Measurements from ENCODE around the gene SUOX. TPM values are rescaled to one million over a fixed set of nuclear protein-coding genes. Genes with fewer than 3 reads are reported as not detected.

SUOX gene
- total and polyA plus RNA-seq, 2 of the 4 experiments (the other 2 are of a cell fraction), result 17.8 to 19.4 TPM

GRCh38 chr12:56013482-56013881, 16.4 kb downstream of the SUOX start:
- DNase-seq (no peak), ATAC-seq (ENCODE audit: low read depth) (no peak)
- no peak overlapping the region for H4K91ac ChIP-seq (ENCODE audit: insufficient read depth, low read depth, low read length)
- no peaks in the 10 kb centered on the region for H4K20me1 ChIP-seq (ENCODE audit: insufficient read depth, low read length)
- H3K4me1 ChIP-seq (ENCODE audit: control insufficient read depth, insufficient read depth, low read length), result no peaks in the 10 kb centered on the region
- dilution Hi-C loops (cut with HindIII; ENCODE audit: low sequenced_read_pairs, unreplicated experiment), result no loop called here
- H2AK9ac ChIP-seq (replicated peaks; ENCODE audit: low read depth, low read length, poor library complexity), result no peak overlapping the region
- H3K79me1 ChIP-seq (ENCODE audit: low read depth in 1 of 2, low read length in 2 of 2), result no peaks in the 10 kb centered on the region
- H3K18ac ChIP-seq (ENCODE audit: low read depth, low read length), result no peak overlapping the region
- no peaks in the 10 kb centered on the region; the same call in 1 of the 2 replicates for H3K36me3 ChIP-seq (ENCODE audit: control insufficient read depth, insufficient read depth, low read length)
- H2BK20ac ChIP-seq (ENCODE audit: low read depth, low read length), result no peak overlapping the region
- TF ChIP-seq ELK1 (IDR thresholded peaks at IDR 0.05; ENCODE audit: borderline replicate concordance, low read depth, low read length), result no peak
- TF ChIP-seq USF2 (IDR thresholded peaks at IDR 0.05; ENCODE audit: low read depth, low read length), result no peak
- TF ChIP-seq NFE2L2 (IDR thresholded peaks at IDR 0.05; ENCODE audit: low read depth, low read length), result no peak
- no peak for TF ChIP-seq MAZ (IDR thresholded peaks at IDR 0.05; ENCODE audit: borderline replicate concordance, low read depth, low read length)
- TF ChIP-seq, protein P1, sequence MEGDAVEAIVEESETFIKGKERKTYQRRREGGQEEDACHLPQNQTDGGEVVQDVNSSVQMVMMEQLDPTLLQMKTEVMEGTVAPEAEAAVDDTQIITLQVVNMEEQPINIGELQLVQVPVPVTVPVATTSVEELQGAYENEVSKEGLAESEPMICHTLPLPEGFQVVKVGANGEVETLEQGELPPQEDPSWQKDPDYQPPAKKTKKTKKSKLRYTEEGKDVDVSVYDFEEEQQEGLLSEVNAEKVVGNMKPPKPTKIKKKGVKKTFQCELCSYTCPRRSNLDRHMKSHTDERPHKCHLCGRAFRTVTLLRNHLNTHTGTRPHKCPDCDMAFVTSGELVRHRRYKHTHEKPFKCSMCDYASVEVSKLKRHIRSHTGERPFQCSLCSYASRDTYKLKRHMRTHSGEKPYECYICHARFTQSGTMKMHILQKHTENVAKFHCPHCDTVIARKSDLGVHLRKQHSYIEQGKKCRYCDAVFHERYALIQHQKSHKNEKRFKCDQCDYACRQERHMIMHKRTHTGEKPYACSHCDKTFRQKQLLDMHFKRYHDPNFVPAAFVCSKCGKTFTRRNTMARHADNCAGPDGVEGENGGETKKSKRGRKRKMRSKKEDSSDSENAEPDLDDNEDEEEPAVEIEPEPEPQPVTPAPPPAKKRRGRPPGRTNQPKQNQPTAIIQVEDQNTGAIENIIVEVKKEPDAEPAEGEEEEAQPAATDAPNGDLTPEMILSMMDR (conservative IDR thresholded peaks at IDR 0.05; ENCODE audit: low read depth, low read length), result no peak
- TF ChIP-seq CEBPB (IDR thresholded peaks at IDR 0.05; ENCODE audit: low read depth, low read length), result no peak
- no peak for TF ChIP-seq MAFK (IDR thresholded peaks at IDR 0.05; ENCODE audit: low read depth, low read length)
- TF ChIP-seq SMC3 (IDR thresholded peaks at IDR 0.05; ENCODE audit: low read depth, low read length), result no peak
- TF ChIP-seq RCOR1 (IDR thresholded peaks at IDR 0.05; ENCODE audit: insufficient replicate concordance, low read length), result no peak
- no peak for TF ChIP-seq RFX5 (IDR thresholded peaks at IDR 0.05; ENCODE audit: low read depth, low read length)
- TF ChIP-seq BHLHE40 (IDR thresholded peaks at IDR 0.05; ENCODE audit: low read depth, low read length), result no peak
- no peak for TF ChIP-seq RAD21 (IDR thresholded peaks at IDR 0.05; ENCODE audit: low read length)
- no peak for TF ChIP-seq MXI1 (IDR thresholded peaks at IDR 0.05; ENCODE audit: borderline replicate concordance, low read depth, low read length)
- H3K27me3 ChIP-seq (ENCODE audit: control insufficient read depth, insufficient read depth, low read length), result no peaks in the 10 kb centered on the region
- H3K4me3 ChIP-seq (ENCODE audit: insufficient read depth, low read depth, low read length), result no peak overlapping the region
- no peak overlapping the region for H3K56ac ChIP-seq (ENCODE audit: extremely low read depth, insufficient read depth, low read length)
- H3K9ac ChIP-seq (ENCODE audit: low read depth, low read length), result no peak overlapping the region
- no peak overlapping the region for H3K4ac ChIP-seq (ENCODE audit: low read depth, low read length)
- no peak overlapping the region for H2BK5ac ChIP-seq (ENCODE audit: low read depth, low read length, poor library complexity, severe bottlenecking)
- in situ Hi-C loops (cut with MboI; ENCODE audit: low sequenced_read_pairs), result no loop called here
- H3K4me2 ChIP-seq (ENCODE audit: low read depth, low read length), result no peak overlapping the region
- no peak overlapping the region for H3K23ac ChIP-seq (ENCODE audit: low read depth, low read length)
- no peak overlapping the region for H2BK15ac ChIP-seq (ENCODE audit: low read depth, low read length)
- intact Hi-C loops (cut with micrococcal nuclease), result no loop called here
- POLR2A ChIA-PET (ENCODE audit: unreplicated experiment), result no interaction called here
- WGBS, 2 experiments (ENCODE audit: extremely low coverage in 2 of 2, insufficient read length in 1 of 2), result no CpG with 5 or more reads among the region's 5 CpGs
- CTCF ChIA-PET, result no interaction called here
- no peak overlapping the region for H2AK5ac ChIP-seq (ENCODE audit: low read depth, low read length)
- no TSS peak for BruUV-seq (replicated peaks)
- no peak overlapping the region for H2BK120ac ChIP-seq (ENCODE audit: low read depth, low read length)
- H2AFZ ChIP-seq (replicated peaks; ENCODE audit: low read length, poor library complexity), result no peak overlapping the region
- no peak overlapping the region for H4K8ac ChIP-seq (ENCODE audit: low read depth in 2 of 2, low read length in 2 of 2)
- peaks cover 3% of the 10 kb centered on the region; the same call in 1 of the 2 replicates for H3K9me1 ChIP-seq (ENCODE audit: insufficient read depth, low read length)
- no peaks in the 10 kb centered on the region for H3K9me3 ChIP-seq (ENCODE audit: control insufficient read depth, insufficient read depth, low read length)
- H4K5ac ChIP-seq (ENCODE audit: low read depth, low read length), result no peak overlapping the region
- H3K27ac ChIP-seq (ENCODE audit: insufficient read depth, low read length), result no peak overlapping the region
- H3K14ac ChIP-seq (replicated peaks; ENCODE audit: low read depth, low read length), result no peak overlapping the region

Measured in IMR-90 (cell line).